NCI-H748 (cell line): ENCODE measurements around the gene PLD4.
"Not testable (repeated sequence)": the region's sequence is repeated elsewhere in the genome, so short reads cannot be mapped to it uniquely, and the experiment has no call there.

Experiments
- DNase-seq: peaks from one replicate; lab custom pipeline; 2025; ENCODE audit not compliant: unreplicated experiment; lab: John Stamatoyannopoulos, UW

PLD4 gene

GRCh38 chr14:104898195-104898558 lies 26.5 kb upstream of the PLD4 start:
- no peak for DNase-seq

- no peak for DNase-seq
Observed at GRCh38 chr14:104898870-104899510, 25.7 kb upstream of the PLD4 start.

- no peak for DNase-seq
Observed at GRCh38 chr14:104899781-104900180, 24.9 kb upstream of the PLD4 start.

GRCh38 chr14:104900639-104901512 lies 23.8 kb upstream of the PLD4 start:
- no peak for DNase-seq

GRCh38 chr14:104903990-104904389 lies 20.7 kb upstream of the PLD4 start:
- no peak for DNase-seq

GRCh38 chr14:104904650-104905578 lies 19.8 kb upstream of the PLD4 start:
- not testable (repeated sequence) for DNase-seq

GRCh38 chr14:104905579-104905933 lies 19.1 kb upstream of the PLD4 start:
- not testable (repeated sequence) for DNase-seq

- DNase-seq: peak; percentile 48
Observed at GRCh38 chr14:104908303-104908702, 16.4 kb upstream of the PLD4 start.

GRCh38 chr14:104912053-104912452 lies 12.6 kb upstream of the PLD4 start:
- no peak for DNase-seq

GRCh38 chr14:104913435-104913834 lies 11.2 kb upstream of the PLD4 start:
- no peak for DNase-seq

- no peak for DNase-seq
Observed at GRCh38 chr14:104917116-104917515, 7.6 kb upstream of the PLD4 start.

GRCh38 chr14:104917993-104918392 lies 6.7 kb upstream of the PLD4 start:
- no peak for DNase-seq

- not testable (repeated sequence) for DNase-seq
Observed at GRCh38 chr14:104919152-104919992, 5.3 kb upstream of the PLD4 start.

GRCh38 chr14:104919993-104920315 lies 4.7 kb upstream of the PLD4 start:
- no peak for DNase-seq

GRCh38 chr14:104923640-104924420 lies 849 bp upstream of the PLD4 start:
- DNase-seq: no peak

- no peak for DNase-seq
Observed at GRCh38 chr14:104925214-104925854, 655 bp downstream of the PLD4 start.

GRCh38 chr14:104925855-104926609 lies 1.4 kb downstream of the PLD4 start:
- no peak for DNase-seq

GRCh38 chr14:104926619-104927431 lies 2.1 kb downstream of the PLD4 start:
- DNase-seq: no peak
